NCI-H2227 treated with DMSO at 0.1 percent for 48 hours (cell line): ENCODE results near the gene NPHS1.
"Not testable (repeated sequence)": the region's sequence is repeated elsewhere in the genome, so short reads cannot be mapped to it uniquely, and the experiment has no call there.

Experiments used
- DNase-seq: peaks from one replicate; lab custom pipeline; 2025; lab: John Stamatoyannopoulos, UW

The NPHS1 gene

GRCh38 chr19:35852029-35852780 lies at the start of gene NPHS1:
TSS of gene NPHS1 (minus strand) at chr19:35852504. CDS start at chr19:35851837, 667 bp downstream.
- DNase-seq = no peak

GRCh38 chr19:35901055-35901644 lies 48.8 kb upstream of the NPHS1 start:
- DNase-seq = no peak

GRCh38 chr19:35899547-35900214 lies 47.4 kb upstream of the NPHS1 start:
- DNase-seq = peak; percentile 98

GRCh38 chr19:35898499-35898809 lies 46.1 kb upstream of the NPHS1 start:
- DNase-seq = no peak

- no peak for DNase-seq
These were observed 45.6 kb upstream of the NPHS1 start for GRCh38 chr19:35897706-35898451.

- DNase-seq = no peak
These were observed 44.3 kb upstream of the NPHS1 start for GRCh38 chr19:35896643-35897040.

- DNase-seq = no peak
These were observed 43.8 kb upstream of the NPHS1 start for GRCh38 chr19:35895911-35896642.

- DNase-seq = no peak
These were observed 42.0 kb upstream of the NPHS1 start for GRCh38 chr19:35894342-35894741.

- DNase-seq = not testable (repeated sequence)
These were observed 39.5 kb upstream of the NPHS1 start for GRCh38 chr19:35891819-35892218.

- DNase-seq = no peak
These were observed 37.9 kb upstream of the NPHS1 start for GRCh38 chr19:35890113-35890650.

- DNase-seq = no peak
These were observed 37.2 kb upstream of the NPHS1 start for GRCh38 chr19:35889370-35890112.

- DNase-seq = no peak
These were observed 36.1 kb upstream of the NPHS1 start for GRCh38 chr19:35888398-35888797.

GRCh38 chr19:35887197-35887596 lies 34.9 kb upstream of the NPHS1 start:
- DNase-seq = no peak

GRCh38 chr19:35885904-35886303 lies 33.6 kb upstream of the NPHS1 start:
- no peak for DNase-seq

GRCh38 chr19:35885225-35885738 lies 33.0 kb upstream of the NPHS1 start:
- DNase-seq = no peak

- no peak for DNase-seq
These were observed 31.6 kb upstream of the NPHS1 start for GRCh38 chr19:35883882-35884281.

GRCh38 chr19:35882114-35882832 lies 30.0 kb upstream of the NPHS1 start:
- DNase-seq = peak; percentile 99

- DNase-seq = peak; percentile 97
These were observed 27.5 kb upstream of the NPHS1 start for GRCh38 chr19:35879770-35880317.

GRCh38 chr19:35879068-35879467 lies 26.8 kb upstream of the NPHS1 start:
- peak; percentile 40 for DNase-seq
